Peyer's patch (tissue), 4 donors: ENCODE data around the gene GIGYF2. TPM values are rescaled to one million over a fixed set of nuclear protein-coding genes. Genes with fewer than 3 reads are reported as not detected.
A peak's percentile ranks its signal among the peaks of the same experiment; 100 is the strongest.

Experiments used
- DNase-seq, 3 donors: peaks; one replicate each; pipeline ENCODE4 v3.0.0-alpha.2; 2017 to 2019
- H3K27ac ChIP-seq, 4 donors: fragments of 200-600 bp; sonication (generic); one replicate each; pipeline ENCODE4 v1.5.1; 2016 to 2019
- H3K27me3 ChIP-seq, 2 donors: fragments of 200-600 bp; sonication (generic); one replicate each; pipeline ENCODE4 v1.5.1; 2019
- H3K36me3 ChIP-seq, 3 donors: fragments of 200-600 bp; sonication (generic); one replicate each; pipeline ENCODE4 v1.5.1; 2016 to 2019
- H3K4me1 ChIP-seq, 4 donors: fragments of 200-600 bp; sonication (generic); one replicate each; pipeline ENCODE4 v1.5.1; 2016 to 2019
- H3K4me3 ChIP-seq, 4 donors: fragments of 200-600 bp; sonication (generic); 1 replicate in 3 of 4; 2 replicates in 1 of 4; pipeline ENCODE4 v1.5.1; 2016 to 2019; ENCODE audit warnings: mild to moderate bottlenecking in 1 of 4
- H3K9me3 ChIP-seq, 4 donors: fragments of 200-600 bp; sonication (generic); one replicate each; pipeline ENCODE4 v1.5.1; 2016 to 2019; ENCODE audit warnings: mild to moderate bottlenecking in 1 of 4
- POLR2A ChIP-seq, 2 donors: fragments of 450-650 bp; IDR thresholded peaks; one replicate each; pipeline ENCODE4 v1.5.1; 2017; ENCODE audit warnings: antibody characterized with exemption in 2 of 2, mild to moderate bottlenecking in 2 of 2, moderate library complexity in 2 of 2
- total RNA-seq, 4 donors: library from RNA; depleted of rRNA; stranded (reverse); fragments of >200 nt; gene quantifications; one replicate each; pipeline ENCODE4 v1.1.0, GENCODE V29; 2016
- TF ChIP-seq, protein P1 (sequence below), 6 experiments: fragments of 450-650 bp in 4 of 6; fragments of 200-600 bp in 2 of 6; sonication (generic) in 1 of 6; IDR thresholded peaks; one replicate each; pipeline ENCODE4 v1.5.1; 2017 to 2019; ENCODE audit warnings: antibody characterized with exemption in 6 of 6, mild to moderate bottlenecking in 3 of 6, moderate library complexity in 1 of 6

Gene GIGYF2
- total RNA-seq, 4 donors from 2014 or later = 82.5 to 126 (median 90.1) TPM

DNA sequence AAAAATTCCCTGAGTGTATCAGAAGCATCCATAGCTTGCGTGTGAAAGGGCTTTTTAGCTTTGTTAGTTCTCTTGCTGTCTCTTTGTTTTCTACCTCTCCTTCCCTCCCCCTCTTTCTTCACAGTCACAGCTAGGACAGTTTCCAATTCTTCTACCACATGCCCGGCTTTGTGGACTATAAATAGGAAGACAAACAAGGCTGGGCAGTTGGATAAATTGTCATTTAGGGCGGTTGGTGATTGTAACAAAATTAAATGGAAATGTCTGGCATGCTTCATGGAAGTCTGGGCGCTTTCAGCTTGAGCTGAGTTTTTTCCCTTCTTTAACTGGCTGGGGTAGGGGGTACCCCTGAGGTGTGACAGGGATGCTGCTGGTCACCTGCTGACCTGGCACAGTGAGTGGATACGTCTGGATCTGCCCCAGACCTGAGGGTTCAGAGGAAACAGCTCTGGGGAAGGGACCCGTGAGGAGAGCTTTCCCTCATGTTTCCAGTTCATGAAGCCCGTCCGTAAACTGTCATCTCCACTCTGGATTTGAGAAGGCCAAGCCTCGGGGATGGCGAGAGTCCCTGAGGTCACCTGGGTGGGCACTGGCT, 29.0 kb upstream of the GIGYF2 start:
- no peak for DNase-seq
- TF ChIP-seq, protein P1, sequence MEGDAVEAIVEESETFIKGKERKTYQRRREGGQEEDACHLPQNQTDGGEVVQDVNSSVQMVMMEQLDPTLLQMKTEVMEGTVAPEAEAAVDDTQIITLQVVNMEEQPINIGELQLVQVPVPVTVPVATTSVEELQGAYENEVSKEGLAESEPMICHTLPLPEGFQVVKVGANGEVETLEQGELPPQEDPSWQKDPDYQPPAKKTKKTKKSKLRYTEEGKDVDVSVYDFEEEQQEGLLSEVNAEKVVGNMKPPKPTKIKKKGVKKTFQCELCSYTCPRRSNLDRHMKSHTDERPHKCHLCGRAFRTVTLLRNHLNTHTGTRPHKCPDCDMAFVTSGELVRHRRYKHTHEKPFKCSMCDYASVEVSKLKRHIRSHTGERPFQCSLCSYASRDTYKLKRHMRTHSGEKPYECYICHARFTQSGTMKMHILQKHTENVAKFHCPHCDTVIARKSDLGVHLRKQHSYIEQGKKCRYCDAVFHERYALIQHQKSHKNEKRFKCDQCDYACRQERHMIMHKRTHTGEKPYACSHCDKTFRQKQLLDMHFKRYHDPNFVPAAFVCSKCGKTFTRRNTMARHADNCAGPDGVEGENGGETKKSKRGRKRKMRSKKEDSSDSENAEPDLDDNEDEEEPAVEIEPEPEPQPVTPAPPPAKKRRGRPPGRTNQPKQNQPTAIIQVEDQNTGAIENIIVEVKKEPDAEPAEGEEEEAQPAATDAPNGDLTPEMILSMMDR (IDR thresholded peaks at IDR 0.05) = no peak
- no peak for TF ChIP-seq POLR2A (IDR thresholded peaks at IDR 0.05)
- Histone ChIP-seq H3K36me3 (no peaks in the 10 kb centered on the region), H3K4me1 (no peaks in the 10 kb centered on the region), H3K9me3 (no peaks in the 10 kb centered on the region), H3K27ac (no peak overlapping the region), H3K27me3 (no peaks in the 10 kb centered on the region), H3K4me3 (no peak overlapping the region)

DNA sequence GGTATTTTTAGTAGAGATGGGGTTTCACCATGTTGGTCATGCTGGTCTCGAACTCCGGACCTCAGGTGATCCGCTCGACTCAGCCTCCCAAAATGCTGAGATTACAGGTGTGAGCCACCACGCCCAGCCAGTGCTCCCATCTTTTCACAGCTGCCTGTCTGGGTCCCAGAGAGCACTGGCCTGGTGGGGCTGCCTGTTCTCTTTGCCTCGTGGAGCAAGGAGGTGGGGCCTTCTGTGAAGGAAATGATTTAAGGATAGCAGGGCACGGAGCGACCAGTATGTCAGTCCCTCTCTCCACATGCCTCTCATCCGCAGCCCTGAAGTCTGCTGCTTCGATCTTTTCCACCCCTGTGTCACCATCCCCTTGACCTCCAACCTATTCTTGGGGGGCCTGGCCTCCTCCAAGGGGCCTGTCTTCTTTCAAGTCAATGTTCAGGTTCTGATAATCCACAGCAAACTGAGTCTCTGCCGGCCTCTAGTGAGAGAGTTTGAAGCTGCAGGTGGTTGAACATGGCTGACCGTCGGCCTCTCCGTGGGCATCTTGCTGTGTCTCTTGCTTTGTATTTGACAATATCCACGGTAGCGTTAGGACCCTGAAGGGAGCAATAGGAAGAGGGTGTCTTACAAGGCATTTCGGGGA, 28.2 kb upstream of the GIGYF2 start:
- Histone ChIP-seq H3K27ac (no peak overlapping the region), H3K4me3 (no peak overlapping the region), H3K36me3 (no peaks in the 10 kb centered on the region), H3K4me1 (no peaks in the 10 kb centered on the region), H3K27me3 (no peaks in the 10 kb centered on the region), H3K9me3 (no peaks in the 10 kb centered on the region)
- no peak for DNase-seq
- TF ChIP-seq, protein P1 (IDR thresholded peaks at IDR 0.05) = peak in 3 of 6 experiments; percentile 5 to 41 (median 36)
- no peak for TF ChIP-seq POLR2A (IDR thresholded peaks at IDR 0.05)

DNA sequence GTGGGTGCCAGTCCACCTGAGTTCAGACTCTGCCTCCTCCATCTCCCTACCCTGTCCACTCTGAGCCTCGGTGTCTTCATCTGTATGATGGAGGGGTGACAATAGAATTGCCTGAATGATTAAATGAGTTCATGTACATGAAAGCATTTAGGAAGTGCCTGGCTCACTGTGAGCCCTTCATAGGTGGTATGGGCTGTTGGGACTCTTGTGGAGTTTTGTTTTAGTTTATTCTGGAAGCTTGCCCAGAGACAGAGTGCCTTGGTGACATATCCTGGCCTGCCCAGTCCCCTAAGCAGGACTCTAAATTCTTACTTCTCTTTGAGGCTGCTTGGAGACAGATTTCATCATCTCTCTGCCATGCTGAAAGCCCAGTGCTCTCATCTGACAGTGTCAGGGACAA, 24.5 kb upstream of the GIGYF2 start:
- Histone ChIP-seq H3K36me3 (no peaks in the 10 kb centered on the region), H3K4me3 (no peak overlapping the region), H3K4me1 (no peaks in the 10 kb centered on the region), H3K27ac (no peak overlapping the region), H3K27me3 (no peaks in the 10 kb centered on the region), H3K9me3 (no peaks in the 10 kb centered on the region)
- TF ChIP-seq, protein P1 (IDR thresholded peaks at IDR 0.05) = no peak
- no peak for TF ChIP-seq POLR2A (IDR thresholded peaks at IDR 0.05)
- DNase-seq = no peak

DNA sequence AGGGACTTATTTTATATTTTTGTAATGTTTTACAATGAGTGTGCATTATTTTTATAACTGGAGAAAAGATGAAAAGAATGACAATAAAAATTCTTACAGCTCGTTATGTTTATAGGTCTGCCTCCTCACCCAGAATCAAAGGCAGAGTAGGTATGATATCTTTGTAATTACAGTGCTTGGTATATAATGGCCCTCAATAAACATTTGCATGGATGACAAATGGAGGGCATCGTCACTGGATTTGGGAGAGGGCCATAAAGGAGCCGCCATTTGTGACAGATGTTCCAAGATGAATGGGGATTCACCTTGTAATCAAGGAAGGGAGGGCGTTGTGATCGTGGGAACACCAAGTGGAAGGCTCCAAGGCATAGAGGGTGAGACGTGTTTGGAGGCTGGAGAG, 22.6 kb upstream of the GIGYF2 start:
- no peaks in the 10 kb centered on the region for H3K4me1 ChIP-seq
- no peaks in the 10 kb centered on the region for H3K36me3 ChIP-seq
- H3K4me3 ChIP-seq = no peak overlapping the region
- no peak overlapping the region for H3K27ac ChIP-seq
- TF ChIP-seq, protein P1 (IDR thresholded peaks at IDR 0.05) = no peak
- TF ChIP-seq POLR2A (IDR thresholded peaks at IDR 0.05) = no peak
- H3K27me3 ChIP-seq = no peaks in the 10 kb centered on the region
- no peaks in the 10 kb centered on the region for H3K9me3 ChIP-seq
- no peak for DNase-seq

DNA sequence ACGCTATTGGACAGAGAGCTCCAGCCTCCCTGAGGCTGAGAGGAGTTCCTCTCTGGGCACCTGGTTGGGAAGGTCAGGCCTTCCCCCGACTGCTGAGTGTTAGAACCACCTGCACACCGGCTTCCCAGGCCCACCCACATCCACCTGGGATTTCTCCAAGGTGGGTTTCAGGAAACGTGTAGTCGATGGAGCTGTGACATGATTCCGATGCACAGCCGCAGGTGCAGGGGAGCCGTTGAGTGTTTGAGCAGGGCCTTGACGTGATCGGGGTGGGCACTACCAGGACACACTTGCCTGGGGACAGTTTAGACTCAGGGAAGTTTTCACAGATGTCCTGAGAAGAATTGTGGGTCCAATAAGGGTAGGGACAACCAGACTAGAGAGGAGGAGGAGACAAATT, 21.8 kb upstream of the GIGYF2 start:
- H3K36me3 ChIP-seq = no peaks in the 10 kb centered on the region
- no peaks in the 10 kb centered on the region for H3K4me1 ChIP-seq
- no peak overlapping the region for H3K4me3 ChIP-seq
- H3K27me3 ChIP-seq = no peaks in the 10 kb centered on the region
- no peak for DNase-seq
- H3K27ac ChIP-seq = no peak overlapping the region
- no peaks in the 10 kb centered on the region for H3K9me3 ChIP-seq
- TF ChIP-seq, protein P1 (IDR thresholded peaks at IDR 0.05) = no peak
- no peak for TF ChIP-seq POLR2A (IDR thresholded peaks at IDR 0.05)
